ENCODE data around the gene PPP1R16B. TPM values are rescaled to one million over a fixed set of nuclear protein-coding genes. Genes with fewer than 3 reads are reported as not detected.

The PPP1R16B gene
- total RNA-seq, 1 donor from 2014 or later = 13.0 TPM

DNA sequence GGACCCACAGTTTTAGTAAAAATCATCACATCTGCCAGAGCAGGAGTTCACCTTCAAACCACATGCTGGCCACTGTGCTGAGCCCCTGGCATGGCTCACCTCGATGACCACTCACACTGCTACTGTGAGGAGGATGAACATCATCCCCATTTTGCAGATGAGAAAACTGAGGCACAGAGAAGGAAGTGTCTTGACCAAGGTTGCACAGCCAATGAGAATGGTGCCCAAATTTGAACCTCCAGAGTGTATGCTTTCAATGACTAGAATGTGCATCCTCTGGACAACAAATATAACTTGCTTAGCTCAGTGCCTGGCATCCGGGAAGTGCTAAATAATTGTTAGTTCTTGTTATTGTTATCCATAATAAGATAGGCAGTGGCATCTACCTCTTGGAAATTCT lies 83.6 kb downstream of the PPP1R16B start:
- Histone ChIP-seq H3K27ac (no peak overlapping the region), H3K4me1 (peaks cover 9% of the 10 kb centered on the region), H3K27me3 (ENCODE audit: low read depth) (no peaks in the 10 kb centered on the region), H3K9me3 (no peaks in the 10 kb centered on the region), H3K36me3 (no peaks in the 10 kb centered on the region), H3K4me3 (no peak overlapping the region)
- no peak for ATAC-seq
- DNase-seq = no peak
- TF ChIP-seq, protein P1, sequence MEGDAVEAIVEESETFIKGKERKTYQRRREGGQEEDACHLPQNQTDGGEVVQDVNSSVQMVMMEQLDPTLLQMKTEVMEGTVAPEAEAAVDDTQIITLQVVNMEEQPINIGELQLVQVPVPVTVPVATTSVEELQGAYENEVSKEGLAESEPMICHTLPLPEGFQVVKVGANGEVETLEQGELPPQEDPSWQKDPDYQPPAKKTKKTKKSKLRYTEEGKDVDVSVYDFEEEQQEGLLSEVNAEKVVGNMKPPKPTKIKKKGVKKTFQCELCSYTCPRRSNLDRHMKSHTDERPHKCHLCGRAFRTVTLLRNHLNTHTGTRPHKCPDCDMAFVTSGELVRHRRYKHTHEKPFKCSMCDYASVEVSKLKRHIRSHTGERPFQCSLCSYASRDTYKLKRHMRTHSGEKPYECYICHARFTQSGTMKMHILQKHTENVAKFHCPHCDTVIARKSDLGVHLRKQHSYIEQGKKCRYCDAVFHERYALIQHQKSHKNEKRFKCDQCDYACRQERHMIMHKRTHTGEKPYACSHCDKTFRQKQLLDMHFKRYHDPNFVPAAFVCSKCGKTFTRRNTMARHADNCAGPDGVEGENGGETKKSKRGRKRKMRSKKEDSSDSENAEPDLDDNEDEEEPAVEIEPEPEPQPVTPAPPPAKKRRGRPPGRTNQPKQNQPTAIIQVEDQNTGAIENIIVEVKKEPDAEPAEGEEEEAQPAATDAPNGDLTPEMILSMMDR (IDR thresholded peaks at IDR 0.05) = no peak
- intact Hi-C loops (cut with DNase I) = no loop called here

DNA sequence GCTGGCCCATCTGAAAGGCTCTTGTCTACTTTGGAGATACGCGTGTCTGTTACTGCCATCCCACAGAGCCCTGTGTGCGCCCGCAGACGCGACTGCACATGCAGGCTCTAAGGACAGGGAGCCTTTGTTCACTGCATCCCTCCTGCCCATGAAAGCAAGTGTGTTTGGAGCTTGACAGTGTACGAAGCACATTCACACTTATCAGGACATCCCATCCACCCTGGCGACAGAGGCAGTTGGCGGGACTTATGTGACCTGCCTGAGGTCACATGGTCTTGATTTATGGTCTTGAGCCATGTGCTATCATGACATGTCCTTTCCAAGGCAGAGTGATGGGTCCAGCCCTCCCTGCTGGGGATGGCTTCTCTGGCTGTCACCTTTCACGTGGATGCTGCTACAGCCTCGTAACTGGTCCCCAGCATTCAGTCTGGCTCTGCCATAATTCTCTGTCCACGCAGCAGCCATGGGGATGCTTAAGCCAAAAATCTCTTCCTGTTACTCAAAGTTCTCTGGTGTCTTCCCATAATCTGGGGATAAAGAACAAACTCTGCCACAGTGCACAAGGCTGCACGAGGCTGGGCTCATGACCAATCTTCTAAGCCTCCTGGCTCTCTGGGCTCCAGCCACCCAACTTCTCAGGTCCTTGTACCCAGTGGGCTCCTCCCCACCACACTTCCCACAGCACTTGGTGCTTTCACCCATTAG lies 84.4 kb downstream of the PPP1R16B start:
- ATAC-seq (no peak), DNase-seq (no peak)
- no peak overlapping the region for H3K27ac ChIP-seq
- TF ChIP-seq, protein P1 (IDR thresholded peaks at IDR 0.05) = no peak
- no peaks in the 10 kb centered on the region for H3K9me3 ChIP-seq
- H3K27me3 ChIP-seq (ENCODE audit: low read depth) = no peaks in the 10 kb centered on the region
- H3K4me3 ChIP-seq = no peak overlapping the region
- H3K4me1 ChIP-seq = peaks cover 9% of the 10 kb centered on the region
- H3K36me3 ChIP-seq = no peaks in the 10 kb centered on the region
- intact Hi-C loops (cut with DNase I) = no loop called here

DNA sequence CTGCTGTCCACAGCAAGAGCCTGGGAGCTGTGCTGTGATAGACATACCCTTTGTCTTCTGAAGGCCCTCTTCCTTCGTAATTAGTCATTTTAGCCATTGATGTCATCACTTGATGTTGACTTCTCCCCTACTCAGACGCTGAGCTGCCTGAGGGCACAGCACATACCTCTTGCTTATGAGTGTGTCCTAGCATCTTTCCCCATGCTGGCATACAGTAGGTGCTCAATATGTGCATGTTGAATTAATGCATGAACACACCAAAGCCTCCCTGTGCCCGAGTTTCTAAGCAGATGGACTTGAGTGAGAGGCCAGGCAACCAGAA lies 85.0 kb downstream of the PPP1R16B start:
- H3K9me3 ChIP-seq = no peaks in the 10 kb centered on the region
- no peak overlapping the region for H3K27ac ChIP-seq
- no peaks in the 10 kb centered on the region for H3K27me3 ChIP-seq (ENCODE audit: low read depth)
- peaks cover 9% of the 10 kb centered on the region for H3K4me1 ChIP-seq
- H3K36me3 ChIP-seq = no peaks in the 10 kb centered on the region
- ATAC-seq = no peak
- no peak for DNase-seq
- no peak overlapping the region for H3K4me3 ChIP-seq
- intact Hi-C loops (cut with DNase I) = no loop called here
- TF ChIP-seq, protein P1 (IDR thresholded peaks at IDR 0.05) = no peak

DNA sequence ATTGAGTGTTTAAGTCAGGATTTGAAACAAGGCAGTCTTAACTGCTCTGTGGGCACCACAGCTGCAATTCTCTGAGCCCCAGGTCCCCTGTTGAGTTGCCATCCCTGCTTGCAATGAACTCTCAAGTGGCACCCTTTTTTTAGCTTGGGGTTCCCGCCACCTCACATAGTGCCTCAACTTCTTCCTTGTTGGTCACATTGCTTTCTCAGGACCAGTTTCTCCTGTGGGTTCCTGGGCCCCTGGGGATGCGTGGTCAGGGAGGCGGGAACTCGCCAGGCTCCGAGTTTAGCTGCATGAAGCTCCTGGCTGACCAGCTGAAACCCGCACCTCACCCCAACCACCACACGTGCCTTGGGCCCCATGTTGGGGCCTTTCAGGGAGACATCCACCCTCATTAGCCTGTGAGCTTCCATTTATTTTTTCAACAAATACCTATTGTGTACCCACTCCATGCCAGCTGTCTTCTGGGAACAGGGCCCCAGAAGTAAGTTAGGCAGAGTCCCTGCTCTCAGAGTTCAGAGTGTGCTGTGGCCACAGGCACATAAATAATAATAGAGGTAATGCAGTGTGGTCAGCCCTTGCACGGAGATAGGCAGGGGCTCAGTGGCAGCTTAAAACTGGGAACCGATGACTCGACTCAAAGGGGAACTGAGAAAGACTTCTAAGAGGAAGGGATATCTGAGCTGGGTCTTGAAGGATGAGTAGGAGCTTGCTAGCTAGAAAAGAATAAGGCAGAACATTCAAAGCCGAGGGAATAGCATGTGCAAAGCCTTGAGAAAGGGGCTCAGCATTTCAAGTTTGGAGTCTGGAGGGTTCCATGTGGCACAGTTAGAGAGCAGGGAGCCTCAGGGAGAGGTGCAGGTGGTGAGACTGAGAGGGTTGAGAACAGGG lies 86.8 kb downstream of the PPP1R16B start:
- no peaks in the 10 kb centered on the region for H3K36me3 ChIP-seq
- intact Hi-C loops (cut with DNase I) = no loop called here
- no peaks in the 10 kb centered on the region for H3K9me3 ChIP-seq
- DNase-seq (no peak), ATAC-seq (no peak)
- H3K4me3 ChIP-seq = no peak overlapping the region
- peaks cover 9% of the 10 kb centered on the region for H3K4me1 ChIP-seq
- no peaks in the 10 kb centered on the region for H3K27me3 ChIP-seq (ENCODE audit: low read depth)
- H3K27ac ChIP-seq = no peak overlapping the region
- TF ChIP-seq, protein P1 (IDR thresholded peaks at IDR 0.05) = no peak

DNA sequence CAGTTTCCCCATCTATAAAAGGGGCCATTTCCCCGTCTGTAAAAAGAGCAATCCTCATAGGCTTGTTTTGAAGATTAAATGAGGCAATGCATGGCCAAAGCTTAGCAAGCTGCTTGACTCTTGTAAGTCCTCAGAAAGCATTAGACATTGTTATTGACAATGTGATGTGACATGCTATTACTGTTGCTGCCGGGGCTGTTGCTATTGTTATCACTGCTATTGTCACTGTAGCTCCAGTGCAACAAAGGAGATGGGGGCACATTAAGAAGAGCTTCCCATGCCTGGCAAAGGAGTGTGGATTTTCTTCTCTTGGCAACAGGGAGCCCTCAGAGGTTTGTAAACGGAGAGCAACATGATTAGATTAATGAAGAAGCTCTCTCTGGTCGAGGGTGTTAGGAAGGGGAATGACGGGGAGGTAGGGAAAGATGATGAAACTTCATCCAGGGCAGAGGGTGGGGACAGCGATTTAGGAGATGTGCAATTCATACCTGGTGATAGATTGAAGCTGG lies 87.6 kb downstream of the PPP1R16B start:
- H3K4me1 ChIP-seq = peaks cover 9% of the 10 kb centered on the region
- H3K9me3 ChIP-seq = no peaks in the 10 kb centered on the region
- H3K4me3 ChIP-seq = no peak overlapping the region
- TF ChIP-seq, protein P1 (IDR thresholded peaks at IDR 0.05) = no peak
- intact Hi-C loops (cut with DNase I) = no loop called here
- no peak for ATAC-seq
- no peak for DNase-seq
- H3K27me3 ChIP-seq (ENCODE audit: low read depth) = no peaks in the 10 kb centered on the region
- no peaks in the 10 kb centered on the region for H3K36me3 ChIP-seq
- H3K27ac ChIP-seq = no peak overlapping the region
